SHP77 (cell line): ENCODE measurements around the gene PTPRN2.
"Not testable (repeated sequence)": the region's sequence is repeated elsewhere in the genome, so short reads cannot be mapped to it uniquely, and the experiment has no call there.

Experiments used
- DNase-seq, 2 experiments: peaks; one replicate each; lab custom pipeline; 2025; lab: John Stamatoyannopoulos, UW

The PTPRN2 gene

DNA sequence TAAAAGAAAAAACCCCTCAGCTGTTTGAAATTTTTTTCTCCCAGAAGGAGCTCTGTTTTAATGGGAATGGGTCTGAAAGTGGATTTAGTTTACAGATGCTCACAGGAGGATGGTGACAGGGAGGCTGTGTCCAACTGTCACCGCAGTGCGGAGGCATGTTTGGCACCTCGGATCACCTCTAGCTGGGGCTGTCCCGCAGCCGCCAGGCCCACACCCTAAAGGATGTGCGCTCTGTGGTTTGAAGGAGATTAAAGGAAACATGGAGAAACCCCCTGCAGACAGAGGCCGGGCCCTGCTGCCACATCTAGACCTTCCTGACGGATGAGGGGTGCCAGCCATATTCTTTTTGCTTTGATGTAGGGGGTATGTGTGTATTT is 1090.3 kb downstream of the PTPRN2 start:
- no peak for DNase-seq

DNA sequence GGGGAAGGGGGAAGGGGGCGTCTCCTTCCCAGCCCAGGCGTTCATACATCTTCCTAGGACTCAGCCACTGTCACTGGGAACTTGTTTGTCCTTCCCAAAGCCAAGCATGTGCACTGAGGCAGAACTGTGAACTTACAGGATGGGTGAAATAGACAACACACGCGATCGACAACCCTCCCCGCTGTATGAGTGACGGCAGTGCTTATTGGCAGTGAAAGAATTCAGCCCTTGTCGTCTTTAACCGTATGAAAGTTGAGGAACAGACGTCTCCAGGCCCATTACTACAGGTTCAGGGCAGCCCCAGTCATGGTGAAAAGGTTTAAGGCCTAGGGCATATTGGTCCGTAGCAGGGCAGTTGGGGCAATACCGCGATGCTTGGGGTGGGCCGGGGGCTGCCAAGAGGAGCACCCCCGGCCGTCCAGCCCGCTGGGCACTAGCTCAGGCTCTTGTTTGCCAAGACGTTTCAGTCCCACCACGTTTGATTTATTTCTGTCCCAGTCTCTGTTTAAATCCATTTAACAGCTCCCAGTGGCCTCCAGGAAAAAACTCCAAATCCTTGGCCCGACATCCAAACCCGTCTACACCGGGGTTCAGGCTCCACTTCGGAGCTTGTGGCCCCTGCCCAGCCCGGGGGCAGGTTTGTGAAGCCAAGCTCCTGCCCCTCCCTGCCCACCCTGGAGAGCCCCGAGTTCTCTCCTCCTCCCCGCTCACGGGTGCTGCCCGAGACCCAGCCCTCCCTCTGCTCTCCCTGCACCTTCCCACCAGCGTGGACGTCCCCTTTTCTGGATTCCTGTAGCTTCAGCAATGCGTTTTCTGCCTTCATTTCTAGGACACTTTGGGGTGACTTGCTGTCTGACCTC is 1091.0 kb downstream of the PTPRN2 start:
- DNase-seq: no peak

DNA sequence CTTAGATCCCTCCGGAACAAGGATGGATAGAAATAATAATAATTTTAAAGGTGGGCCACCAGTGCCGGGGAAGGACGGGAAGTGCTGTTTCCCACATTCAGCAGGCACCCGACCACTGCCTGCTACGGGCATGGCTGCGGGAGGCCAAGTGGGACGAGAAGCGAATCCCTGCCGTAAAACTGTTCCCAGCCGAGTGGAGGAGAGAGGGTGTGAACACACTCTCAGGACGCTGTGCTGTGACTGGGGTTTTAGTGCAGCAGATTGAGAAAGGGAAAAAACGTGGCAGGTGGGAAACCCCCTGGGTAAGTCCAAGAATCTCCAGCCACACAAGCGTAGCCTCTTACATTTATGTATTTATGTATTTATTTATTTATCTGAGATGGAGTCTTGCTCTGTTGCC is 1092.0 kb downstream of the PTPRN2 start:
- DNase-seq: no peak

DNA sequence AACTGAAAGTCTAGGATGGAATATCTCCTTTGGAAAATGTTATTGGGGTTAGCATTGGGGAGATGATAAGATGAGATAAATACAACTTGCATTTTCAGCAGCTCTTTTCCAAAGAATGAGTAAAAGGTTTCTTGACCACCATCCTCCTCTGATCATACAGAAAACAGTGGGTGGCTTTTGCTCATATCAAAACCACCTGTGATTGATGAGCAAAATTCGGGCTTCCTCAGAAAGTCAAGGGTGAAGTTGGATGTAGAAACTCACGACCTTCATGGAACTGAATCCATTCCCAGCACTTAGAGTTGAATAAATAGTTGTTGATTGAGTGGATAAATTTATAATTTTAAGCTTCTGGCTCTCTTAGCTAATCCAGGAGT is 1092.5 kb downstream of the PTPRN2 start:
- DNase-seq: no peak

DNA sequence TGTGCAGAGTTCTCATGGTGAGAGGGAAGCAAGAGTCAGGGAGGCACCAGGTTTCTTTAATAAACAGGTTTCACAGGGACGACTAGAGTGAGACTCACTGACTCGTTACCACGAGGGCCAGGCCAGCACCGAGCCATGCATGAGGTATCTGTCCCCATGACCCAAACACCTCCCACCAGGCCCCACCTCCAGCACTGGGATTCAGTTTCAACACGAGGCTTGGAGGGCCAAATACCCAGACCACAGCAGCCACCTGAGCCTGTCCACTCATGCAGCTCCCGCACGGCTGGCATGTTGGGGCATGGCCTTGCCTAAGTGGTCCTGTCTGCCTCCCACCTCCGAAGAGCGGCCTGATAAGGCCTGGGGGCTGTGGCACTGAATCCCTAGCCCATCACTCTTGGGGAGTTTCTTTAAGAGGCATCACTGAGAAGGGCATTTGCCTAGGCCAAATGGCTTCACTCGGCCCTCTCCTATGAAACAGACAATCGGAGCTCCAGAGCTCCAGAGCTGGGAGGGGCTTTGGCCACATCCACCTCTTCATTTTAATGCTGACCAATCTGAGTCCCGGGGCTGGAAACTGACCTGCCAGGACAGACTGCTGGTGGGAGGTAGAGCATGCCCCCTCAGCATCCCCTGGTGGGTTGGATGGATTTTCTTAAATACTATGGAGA is 1093.0 kb downstream of the PTPRN2 start:
- DNase-seq: no peak

DNA sequence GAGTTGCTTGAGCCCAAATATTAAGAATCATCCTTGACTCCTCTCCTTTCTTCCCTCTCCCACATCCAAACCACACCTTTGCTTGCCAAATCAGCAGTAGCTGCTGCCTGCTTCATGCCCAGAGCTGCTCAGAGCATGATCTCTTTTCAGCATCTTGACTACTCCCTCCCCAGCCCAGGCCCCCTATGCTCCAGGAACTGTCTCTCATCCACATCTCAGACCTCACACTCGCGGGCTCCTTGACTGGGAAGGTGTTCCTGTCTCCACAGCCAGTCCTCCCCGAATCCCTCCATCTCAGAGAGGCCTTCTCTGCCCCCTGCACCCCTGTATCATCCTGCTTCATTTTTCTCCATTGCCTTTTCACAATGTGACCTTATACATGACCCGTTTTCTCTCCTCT is 1093.8 kb downstream of the PTPRN2 start:
- no peak for DNase-seq

DNA sequence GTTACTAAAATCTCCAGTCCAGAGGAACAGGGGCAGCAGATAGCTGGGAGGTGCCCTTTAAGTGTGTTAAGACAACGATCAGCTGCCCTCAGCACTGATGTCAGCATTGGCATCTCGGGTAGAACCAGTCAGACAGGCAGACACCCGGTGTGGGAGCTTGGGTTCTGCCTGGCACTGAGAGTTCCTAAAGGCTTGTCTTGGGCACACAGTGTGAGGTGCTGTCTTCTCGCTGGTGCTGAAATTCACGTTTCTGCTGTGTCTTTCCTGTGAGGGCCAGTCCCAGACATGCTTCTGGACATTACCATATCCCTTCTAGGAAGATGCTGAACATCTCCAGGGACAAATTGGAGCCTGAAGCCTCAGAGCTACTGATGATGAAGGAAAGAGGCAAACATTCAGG is 1094.6 kb downstream of the PTPRN2 start:
- no peak for DNase-seq

DNA sequence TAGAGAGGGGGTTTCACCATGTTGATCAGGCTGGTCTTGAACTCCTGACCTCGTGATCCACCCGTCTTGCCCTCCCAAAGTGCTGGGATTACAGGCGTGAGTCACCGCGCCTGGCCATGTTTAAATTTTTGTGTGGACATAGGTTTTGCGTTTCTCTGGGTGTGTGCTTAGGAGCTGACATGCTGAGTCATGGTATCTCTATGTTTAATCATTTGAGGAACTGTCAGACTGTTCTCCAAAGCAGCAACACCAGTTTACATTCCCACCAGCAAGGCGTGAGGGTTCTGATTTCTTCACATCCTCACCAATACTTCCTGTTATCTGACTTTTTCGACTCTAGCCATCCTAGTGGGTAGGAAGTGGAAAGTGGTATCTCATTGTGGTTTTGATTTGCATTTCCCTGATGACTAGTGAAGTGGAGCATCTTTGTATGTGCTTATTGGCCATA is 1097.1 kb downstream of the PTPRN2 start:
- DNase-seq: no peak

DNA sequence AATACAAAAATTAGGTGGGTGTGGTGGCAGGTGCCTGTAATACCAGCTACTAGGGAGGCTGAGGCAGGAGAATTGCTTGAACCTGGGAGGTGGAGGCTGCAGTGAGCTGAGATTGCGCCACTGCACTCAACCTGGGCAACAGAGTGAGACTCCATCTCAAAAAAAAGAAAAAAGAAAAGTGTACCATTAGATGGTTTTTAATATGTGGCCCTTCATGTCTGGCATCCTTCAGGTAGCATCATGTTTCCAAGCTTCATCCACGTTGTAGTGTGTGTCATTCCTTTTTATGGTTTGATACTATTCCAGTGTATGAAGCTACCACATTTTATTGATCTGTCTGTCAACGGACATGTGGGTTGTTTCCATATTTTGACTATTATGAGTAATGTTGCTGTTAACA is 1097.8 kb downstream of the PTPRN2 start:
- not testable (repeated sequence) for DNase-seq
